GM12873 (cell line): ENCODE data around the gene PUS1.

Experiments
- CTCF ChIP-seq: IDR thresholded peaks from 2 replicates; pipeline ENCODE4 v1.5.1; 2012; ENCODE audit warnings: low read depth, mild to moderate bottlenecking, moderate library complexity, low read length, control low read depth; ENCODE audit not compliant: insufficient read depth; ENCODE audit errors: missing control alignments

PUS1 gene

GRCh38 chr12:131940141-131940547, 11.1 kb downstream of the PUS1 start:
- TF ChIP-seq CTCF, result no peak

GRCh38 chr12:131941116-131941986, 12.3 kb downstream of the PUS1 start:
- TF ChIP-seq CTCF, result no peak

GRCh38 chr12:131941987-131942341, 12.9 kb downstream of the PUS1 start:
- no peak for TF ChIP-seq CTCF

- TF ChIP-seq CTCF, result no peak
Measured at GRCh38 chr12:131942671-131943070, 13.6 kb downstream of the PUS1 start.

GRCh38 chr12:131943389-131943788, 14.3 kb downstream of the PUS1 start:
- TF ChIP-seq CTCF, result no peak

- no peak for TF ChIP-seq CTCF
Measured at GRCh38 chr12:131943876-131944275, 14.8 kb downstream of the PUS1 start.

GRCh38 chr12:131944601-131945251, 15.7 kb downstream of the PUS1 start:
- no peak for TF ChIP-seq CTCF
